ENCODE measurements around the gene CNTROB.

- TF ChIP-seq CTCF (IDR thresholded peaks at IDR 0.05; ENCODE audit: low read depth, low read length, poor library complexity, severe bottlenecking), result peak; percentile 28
- TF ChIP-seq EZH2phosphoT487 (IDR thresholded peaks at IDR 0.05; ENCODE audit: borderline replicate concordance, low read length), result no peak
Measured at GRCh38 chr17:7972131-7972785, 40.3 kb downstream of the CNTROB start.

Data from DOHH2 (cell line).